HFFc6 (cell line): ENCODE measurements around the gene SRSF12. TPM values are rescaled to one million over a fixed set of nuclear protein-coding genes. Genes with fewer than 3 reads are reported as not detected.

Source experiments
- DNase-seq: peaks from one replicate; pipeline ENCODE4 v3.0.0-alpha.2; 2018
- H3K27ac Mint-ChIP-seq: 2 replicates; pipeline ENCODE4 v1.8.0; 2020; ENCODE audit warnings: mild to moderate bottlenecking, mixed read lengths
- H3K27me3 Mint-ChIP-seq: 2 replicates; pipeline ENCODE4 v1.8.0; 2021; ENCODE audit warnings: mild to moderate bottlenecking, moderate library complexity, mixed read lengths; ENCODE audit not compliant: insufficient read depth
- H3K36me3 Mint-ChIP-seq: 2 replicates; pipeline ENCODE4 v1.8.0; 2021; ENCODE audit warnings: low read depth, mixed read lengths
- H3K4me1 Mint-ChIP-seq: 2 replicates; pipeline ENCODE4 v1.8.0; 2020; ENCODE audit warnings: low read depth, mixed read lengths
- H3K4me3 Mint-ChIP-seq: 2 replicates; pipeline ENCODE4 v1.8.0; 2020; ENCODE audit warnings: mild to moderate bottlenecking, moderate library complexity, mixed read lengths
- H3K9me3 Mint-ChIP-seq: 2 replicates; pipeline ENCODE4 v1.8.0; 2020; ENCODE audit warnings: mild to moderate bottlenecking, mixed read lengths
- CTCF ChIP-seq: fragments of 200-600 bp; sonication (generic); IDR thresholded peaks from 2 replicates; pipeline ENCODE4 v1.5.0; 2021; ENCODE audit warnings: antibody characterized with exemption, mild to moderate bottlenecking
- total RNA-seq, 6 experiments: library from RNA; stranded (reverse); fragmentation: NEBNext Ultra II Directional; extraction: Animal tissue kit (Norgen Biotek cat#: 25700); gene quantifications; 2 replicates in 1 of 6; 3 replicates in 5 of 6; pipeline ENCODE4 v1.2.3, GENCODE V29; 2021

The SRSF12 gene
- total RNA-seq, 6 experiments from 2014 or later: not detected

- TF ChIP-seq CTCF: no peak
- H3K4me1 Mint-ChIP-seq: peaks cover 47% of the 10 kb centered on the region
- H3K4me3 Mint-ChIP-seq: no peak overlapping the region
- H3K27ac Mint-ChIP-seq: no peak overlapping the region
- H3K9me3 Mint-ChIP-seq: no peaks in the 10 kb centered on the region
- peaks cover 5% of the 10 kb centered on the region; the same call in 1 of the 2 replicates for H3K27me3 Mint-ChIP-seq
- no peak for DNase-seq
- H3K36me3 Mint-ChIP-seq: no peaks in the 10 kb centered on the region; the same call in 1 of the 2 replicates
Measured at GRCh38 chr6:89144354-89144906, 26.6 kb upstream of the SRSF12 start.

- peaks cover 33% of the 10 kb centered on the region for H3K4me1 Mint-ChIP-seq
- H3K9me3 Mint-ChIP-seq: no peaks in the 10 kb centered on the region
- H3K4me3 Mint-ChIP-seq: no peak overlapping the region
- H3K27me3 Mint-ChIP-seq: peaks cover 5% of the 10 kb centered on the region; the same call in 1 of the 2 replicates
- no peaks in the 10 kb centered on the region for H3K36me3 Mint-ChIP-seq
- H3K27ac Mint-ChIP-seq: no peak overlapping the region; the same call in 1 of the 2 replicates
- TF ChIP-seq CTCF: no peak
- DNase-seq: no peak
Measured at GRCh38 chr6:89140347-89141156, 22.7 kb upstream of the SRSF12 start.

- no peak for TF ChIP-seq CTCF
- DNase-seq: no peak
- Mint-ChIP-seq H3K4me3 (no peak overlapping the region), H3K9me3 (no peaks in the 10 kb centered on the region), H3K27me3 (peaks cover 7% of the 10 kb centered on the region; the same call in 1 of the 2 replicates), H3K27ac (no peak overlapping the region), H3K36me3 (no peaks in the 10 kb centered on the region), H3K4me1 (peaks cover 31% of the 10 kb centered on the region)
Measured at GRCh38 chr6:89139509-89140346, 21.9 kb upstream of the SRSF12 start.

- no peak for DNase-seq
- H3K27me3 Mint-ChIP-seq: peaks cover 8% of the 10 kb centered on the region; the same call in 1 of the 2 replicates
- TF ChIP-seq CTCF: no peak
- no peaks in the 10 kb centered on the region for H3K9me3 Mint-ChIP-seq
- no peak overlapping the region for H3K4me3 Mint-ChIP-seq
- H3K36me3 Mint-ChIP-seq: no peaks in the 10 kb centered on the region
- H3K27ac Mint-ChIP-seq: no peak overlapping the region
- H3K4me1 Mint-ChIP-seq: peaks cover 29% of the 10 kb centered on the region
Measured at GRCh38 chr6:89138173-89138572, 20.3 kb upstream of the SRSF12 start.

GRCh38 chr6:89134723-89135122 is 16.9 kb upstream of the SRSF12 start:
- Mint-ChIP-seq H3K4me3 (no peak overlapping the region), H3K27me3 (peaks cover 6% of the 10 kb centered on the region; the same call in 1 of the 2 replicates), H3K9me3 (no peaks in the 10 kb centered on the region), H3K27ac (no peak overlapping the region), H3K36me3 (no peaks in the 10 kb centered on the region), H3K4me1 (peaks cover 8% of the 10 kb centered on the region)
- no peak for TF ChIP-seq CTCF
- no peak for DNase-seq
